Gastroesophageal sphincter (tissue), 4 donors: ENCODE data around the gene QPRT. TPM values are rescaled to one million over a fixed set of nuclear protein-coding genes. Genes with fewer than 3 reads are reported as not detected.
A peak's percentile ranks its signal among the peaks of the same experiment; 100 is the strongest.

Source experiments
- ATAC-seq: fragments of 150-250 bp; one replicate; pipeline ENCODE4 v1.9.1; 2016; ENCODE audit warnings: mild to moderate bottlenecking, moderate library complexity
- H3K27ac ChIP-seq, 4 donors: fragments of 200-600 bp; sonication (generic) in 3 of 4; 1 replicate in 3 of 4; 2 replicates in 1 of 4; pipeline ENCODE4 v1.5.1; 2016 to 2019
- H3K27me3 ChIP-seq: fragments of 200-600 bp; sonication (generic); one replicate; pipeline ENCODE4 v1.5.1; 2019
- H3K36me3 ChIP-seq, 2 donors: fragments of 200-600 bp; sonication (generic); one replicate each; pipeline ENCODE4 v1.5.1; 2019; ENCODE audit warnings: control low read depth in 1 of 2
- H3K4me1 ChIP-seq, 3 donors: fragments of 200-600 bp; sonication (generic); 1 replicate in 2 of 3; 2 replicates in 1 of 3; pipeline ENCODE4 v1.5.1; 2016 to 2019; ENCODE audit warnings: control low read depth in 2 of 3
- H3K4me3 ChIP-seq, 2 donors: fragments of 200-600 bp; sonication (generic); one replicate each; pipeline ENCODE4 v1.5.1; 2019; ENCODE audit warnings: mild to moderate bottlenecking in 1 of 2, moderate library complexity in 1 of 2
- H3K9me3 ChIP-seq, 3 donors: fragments of 200-600 bp; sonication (generic); one replicate each; pipeline ENCODE4 v1.5.1; 2017 to 2019; ENCODE audit warnings: control low read depth in 2 of 3
- EP300 ChIP-seq: sonication (generic); formaldehyde crosslinking; IDR thresholded peaks from one replicate; pipeline ENCODE4 v1.6.1; 2017; ENCODE audit warnings: antibody characterized with exemption, mild to moderate bottlenecking
- POLR2A ChIP-seq, 2 donors: fragments of 450-650 bp; IDR thresholded peaks; one replicate each; pipeline ENCODE4 v1.6.1; 2017; ENCODE audit warnings: antibody characterized with exemption in 2 of 2, mild to moderate bottlenecking in 2 of 2, moderate library complexity in 1 of 2
- POLR2AphosphoS5 ChIP-seq: sonication (generic); formaldehyde crosslinking; IDR thresholded peaks from one replicate; pipeline ENCODE4 v1.6.1; 2017; ENCODE audit warnings: antibody characterized with exemption
- WGBS, 2 donors: methylation state at CpG; one replicate each; pipeline ENCODE4 v1.1.5; 2018; ENCODE audit warnings: low coverage in 1 of 2; 5-methylcytosine and 5-hydroxymethylcytosine counted together
- total RNA-seq, 4 donors: library from RNA; depleted of rRNA; stranded (reverse); fragments of >200 nt; gene quantifications; one replicate each; pipeline ENCODE4 v1.1.0, GENCODE V29; 2016
- TF ChIP-seq, protein P1 (sequence below), 4 experiments: fragments of 200-600 bp in 2 of 4; fragments of 450-650 bp in 2 of 4; sonication (generic) in 1 of 4; IDR thresholded peaks; one replicate each; pipeline ENCODE4 v1.5.1; 2017 to 2019; ENCODE audit warnings: antibody characterized with exemption in 4 of 4, mild to moderate bottlenecking in 2 of 4, moderate library complexity in 2 of 4

Gene QPRT
- total RNA-seq, 4 donors from 2014 or later: 0.62 to 6.7 (median 4.3) TPM

DNA sequence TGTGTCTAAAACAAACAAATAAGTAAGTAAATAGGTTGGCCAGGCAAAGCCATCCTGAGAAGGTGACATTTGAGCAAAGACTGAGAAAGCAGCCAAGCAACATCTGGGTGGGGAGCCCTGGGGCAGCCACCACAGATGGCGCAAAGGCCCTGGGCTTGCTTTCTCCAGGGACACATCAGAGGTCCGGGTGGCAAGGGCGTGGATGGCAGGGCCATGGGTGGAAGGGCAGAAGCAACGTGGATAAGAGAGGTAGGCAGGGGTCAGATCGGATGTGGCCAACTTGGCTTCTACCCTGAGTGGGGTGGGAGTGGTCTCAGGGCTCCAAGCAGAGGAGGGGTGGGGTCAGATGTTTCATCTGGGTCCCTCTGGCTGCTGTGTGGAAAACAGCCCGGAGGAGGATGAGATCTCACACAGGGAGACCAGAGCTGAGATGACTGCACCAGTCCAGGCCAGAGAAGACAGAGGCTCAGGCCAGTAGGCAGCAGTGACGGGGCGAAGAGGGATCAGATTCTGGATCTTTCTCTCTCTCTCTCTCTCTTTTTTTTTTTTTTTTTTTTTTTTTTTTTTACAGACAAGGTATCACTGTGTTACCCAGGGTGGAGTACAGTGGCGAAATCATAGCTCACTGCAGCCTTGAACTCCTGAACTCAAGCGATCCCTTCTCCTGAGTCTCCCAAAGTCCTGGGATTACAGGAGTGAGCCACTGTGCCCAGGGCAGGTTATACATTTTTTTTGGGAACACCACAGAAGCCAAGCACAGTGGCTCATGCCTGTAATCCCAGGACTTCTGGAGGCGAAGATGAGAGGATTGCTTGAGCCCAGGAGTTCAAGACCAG lies 22.1 kb upstream of the QPRT start:
- TF ChIP-seq, protein P1, sequence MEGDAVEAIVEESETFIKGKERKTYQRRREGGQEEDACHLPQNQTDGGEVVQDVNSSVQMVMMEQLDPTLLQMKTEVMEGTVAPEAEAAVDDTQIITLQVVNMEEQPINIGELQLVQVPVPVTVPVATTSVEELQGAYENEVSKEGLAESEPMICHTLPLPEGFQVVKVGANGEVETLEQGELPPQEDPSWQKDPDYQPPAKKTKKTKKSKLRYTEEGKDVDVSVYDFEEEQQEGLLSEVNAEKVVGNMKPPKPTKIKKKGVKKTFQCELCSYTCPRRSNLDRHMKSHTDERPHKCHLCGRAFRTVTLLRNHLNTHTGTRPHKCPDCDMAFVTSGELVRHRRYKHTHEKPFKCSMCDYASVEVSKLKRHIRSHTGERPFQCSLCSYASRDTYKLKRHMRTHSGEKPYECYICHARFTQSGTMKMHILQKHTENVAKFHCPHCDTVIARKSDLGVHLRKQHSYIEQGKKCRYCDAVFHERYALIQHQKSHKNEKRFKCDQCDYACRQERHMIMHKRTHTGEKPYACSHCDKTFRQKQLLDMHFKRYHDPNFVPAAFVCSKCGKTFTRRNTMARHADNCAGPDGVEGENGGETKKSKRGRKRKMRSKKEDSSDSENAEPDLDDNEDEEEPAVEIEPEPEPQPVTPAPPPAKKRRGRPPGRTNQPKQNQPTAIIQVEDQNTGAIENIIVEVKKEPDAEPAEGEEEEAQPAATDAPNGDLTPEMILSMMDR (IDR thresholded peaks at IDR 0.05): no peak
- TF ChIP-seq POLR2A (IDR thresholded peaks at IDR 0.05): no peak
- no peak for TF ChIP-seq EP300
- no peak for TF ChIP-seq POLR2AphosphoS5
- Histone ChIP-seq H3K27me3 (no peaks in the 10 kb centered on the region), H3K36me3 (no peaks in the 10 kb centered on the region), H3K9me3 (no peaks in the 10 kb centered on the region), H3K4me3 (no peak overlapping the region), H3K4me1 (no peaks in the 10 kb centered on the region), H3K27ac (no peak overlapping the region)
- 73 to 92% methylated on average over 6 of the region's 11 CpGs for WGBS, 2 donors
- ATAC-seq: no peak

- Histone ChIP-seq H3K9me3 (no peaks in the 10 kb centered on the region), H3K27me3 (peaks cover 10% of the 10 kb centered on the region), H3K36me3 (no peaks in the 10 kb centered on the region), H3K4me1 (no peaks in the 10 kb centered on the region), H3K4me3 (no peak overlapping the region), H3K27ac (no peak overlapping the region)
- no peak for ATAC-seq
- TF ChIP-seq EP300 (no peak), POLR2A (IDR thresholded peaks at IDR 0.05) (no peak), POLR2AphosphoS5 (no peak)
- 73 to 79% methylated on average over 2 to 5 of the region's 6 CpGs for WGBS, 2 donors
Observed at GRCh38 chr16:29658705-29659104, 20.3 kb upstream of the QPRT start.

GRCh38 chr16:29662000-29662728 lies 16.8 kb upstream of the QPRT start:
- no peak for TF ChIP-seq POLR2A (IDR thresholded peaks at IDR 0.05)
- 62 to 63% methylated on average over 9 to 10 of the region's 17 CpGs for WGBS, 2 donors
- no peaks in the 10 kb centered on the region for H3K36me3 ChIP-seq
- no peaks in the 10 kb centered on the region for H3K9me3 ChIP-seq
- peaks cover 31% of the 10 kb centered on the region for H3K27me3 ChIP-seq
- no peak overlapping the region for H3K4me3 ChIP-seq
- H3K27ac ChIP-seq: no peak overlapping the region
- H3K4me1 ChIP-seq: peaks cover 0 to 17% (median 0%) of the 10 kb centered on the region in 3 donors
- no peak for ATAC-seq

DNA sequence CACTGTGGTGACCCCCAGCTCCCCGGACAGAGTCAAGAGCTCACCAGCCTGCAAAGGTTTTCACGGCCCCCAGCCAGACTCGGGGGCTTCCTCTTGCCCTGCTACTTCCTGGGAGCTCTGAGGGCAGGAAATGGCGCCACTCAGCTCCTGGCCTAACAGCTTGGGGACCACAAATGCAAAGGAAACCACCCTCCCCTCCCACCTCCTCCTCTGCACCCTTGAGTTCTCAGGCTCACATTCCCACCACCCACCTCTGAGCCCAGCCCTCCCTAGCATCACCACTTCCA lies 16.3 kb upstream of the QPRT start:
- H3K4me3 ChIP-seq: peak overlapping the region in 1 of 2 donors; percentile 28

GRCh38 chr16:29663016-29663806 lies 15.8 kb upstream of the QPRT start, which contains the start of gene SPN:
Gene SPN, plus strand, starts transcription at chr16:29663247. Its CDS starts 482 bp downstream, at chr16:29663729.
- H3K27ac ChIP-seq: peak within 1 kb of the TSS in 1 of 4 donors; percentile 42
- WGBS, 2 donors: 60 to 85% methylated on average over 2 to 5 of the region's 18 CpGs
- no peak for TF ChIP-seq POLR2A (IDR thresholded peaks at IDR 0.05)
- no peak for TF ChIP-seq POLR2AphosphoS5
- TF ChIP-seq, protein P1 (IDR thresholded peaks at IDR 0.05): no peak
- no peak for TF ChIP-seq EP300
- H3K36me3 ChIP-seq: no peaks in the 10 kb centered on the region
- H3K4me1 ChIP-seq: peaks cover 0 to 20% (median 0%) of the 10 kb centered on the region in 3 donors
- peaks cover 31% of the 10 kb centered on the region for H3K27me3 ChIP-seq
- no peaks in the 10 kb centered on the region for H3K9me3 ChIP-seq
- H3K4me3 ChIP-seq: peak within 1 kb of the TSS in 1 of 2 donors; percentile 28
- no peak for ATAC-seq

More for the DNA sequence above, 16.3 kb upstream of the QPRT start:
- TF ChIP-seq, protein P1 (IDR thresholded peaks at IDR 0.05): no peak
- TF ChIP-seq EP300 (no peak), POLR2A (IDR thresholded peaks at IDR 0.05) (no peak), POLR2AphosphoS5 (no peak)
- H3K36me3 ChIP-seq: no peaks in the 10 kb centered on the region
- no peak for ATAC-seq
- peaks cover 0 to 20% (median 0%) of the 10 kb centered on the region in 3 donors for H3K4me1 ChIP-seq
- H3K27me3 ChIP-seq: peaks cover 31% of the 10 kb centered on the region
- WGBS, 2 donors: 67 to 68% methylated on average over 3 to 4 of the region's 4 CpGs
- peak overlapping the region in 1 of 4 donors; percentile 42 for H3K27ac ChIP-seq
- H3K9me3 ChIP-seq: no peaks in the 10 kb centered on the region
